ENCODE data around the gene JAKMIP2. TPM values are rescaled to one million over a fixed set of nuclear protein-coding genes. Genes with fewer than 3 reads are reported as not detected.

The JAKMIP2 gene
- total RNA-seq, 1 experiment from 2014 or later, result 10.9 TPM

- TF ChIP-seq ZNF425 (CRISPR knock-in tag; conservative IDR thresholded peaks at IDR 0.05), result no peak
- no peak for TF ChIP-seq PREB (CRISPR knock-in tag; IDR thresholded peaks at IDR 0.05; ENCODE audit: borderline replicate concordance)
- no peak for TF ChIP-seq PRDM15 (CRISPR knock-in tag; IDR thresholded peaks at IDR 0.05)
- TF ChIP-seq ATF2 (CRISPR knock-in tag; IDR thresholded peaks at IDR 0.05; ENCODE audit: borderline replicate concordance, low read depth), result no peak
- no peak for TF ChIP-seq ZMAT4 (CRISPR knock-in tag; IDR thresholded peaks at IDR 0.05)
- no peak for TF ChIP-seq TP53 (CRISPR knock-in tag; IDR thresholded peaks at IDR 0.05)
- no peak; the same call in 1 of the 2 replicates for TF ChIP-seq FOXJ3 (CRISPR knock-in tag; IDR thresholded peaks at IDR 0.05; ENCODE audit: borderline replicate concordance)
- no peak for TF ChIP-seq CREM (CRISPR knock-in tag; IDR thresholded peaks at IDR 0.05)
- no peak for TF ChIP-seq STAT6 (CRISPR knock-in tag; conservative IDR thresholded peaks at IDR 0.05; ENCODE audit: low read depth)
- TF ChIP-seq USF2 (CRISPR knock-in tag; IDR thresholded peaks at IDR 0.05), result no peak
- TF ChIP-seq RELA (CRISPR knock-in tag; IDR thresholded peaks at IDR 0.05; ENCODE audit: borderline replicate concordance), result no peak
- no peak for TF ChIP-seq GTF2I (CRISPR knock-in tag; conservative IDR thresholded peaks at IDR 0.05)
- TF ChIP-seq CTCF (IDR thresholded peaks at IDR 0.05), result no peak
- peak; percentile 73; the same call in 1 of the 2 replicates for TF ChIP-seq FOXP4 (CRISPR knock-in tag; IDR thresholded peaks at IDR 0.05)
- TF ChIP-seq MLX (CRISPR knock-in tag; IDR thresholded peaks at IDR 0.05), result no peak
- no peak for TF ChIP-seq KAT7 (CRISPR knock-in tag; IDR thresholded peaks at IDR 0.05; ENCODE audit: borderline replicate concordance)
- 0 out of 2 replicates have a peak, but pooled peaks have one; percentile 8 for TF ChIP-seq HMGXB4 (CRISPR knock-in tag; IDR thresholded peaks at IDR 0.05)
These were observed 214.5 kb downstream of the JAKMIP2 start (continued) for GRCh38 chr5:147567917-147568598.
